Measurements from ENCODE around the gene NUP50. TPM values are rescaled to one million over a fixed set of nuclear protein-coding genes. Genes with fewer than 3 reads are reported as not detected.

NUP50 gene, protein sequence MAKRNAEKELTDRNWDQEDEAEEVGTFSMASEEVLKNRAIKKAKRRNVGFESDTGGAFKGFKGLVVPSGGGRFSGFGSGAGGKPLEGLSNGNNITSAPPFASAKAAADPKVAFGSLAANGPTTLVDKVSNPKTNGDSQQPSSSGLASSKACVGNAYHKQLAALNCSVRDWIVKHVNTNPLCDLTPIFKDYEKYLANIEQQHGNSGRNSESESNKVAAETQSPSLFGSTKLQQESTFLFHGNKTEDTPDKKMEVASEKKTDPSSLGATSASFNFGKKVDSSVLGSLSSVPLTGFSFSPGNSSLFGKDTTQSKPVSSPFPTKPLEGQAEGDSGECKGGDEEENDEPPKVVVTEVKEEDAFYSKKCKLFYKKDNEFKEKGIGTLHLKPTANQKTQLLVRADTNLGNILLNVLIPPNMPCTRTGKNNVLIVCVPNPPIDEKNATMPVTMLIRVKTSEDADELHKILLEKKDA
- total RNA-seq: 55.1 TPM

DNA sequence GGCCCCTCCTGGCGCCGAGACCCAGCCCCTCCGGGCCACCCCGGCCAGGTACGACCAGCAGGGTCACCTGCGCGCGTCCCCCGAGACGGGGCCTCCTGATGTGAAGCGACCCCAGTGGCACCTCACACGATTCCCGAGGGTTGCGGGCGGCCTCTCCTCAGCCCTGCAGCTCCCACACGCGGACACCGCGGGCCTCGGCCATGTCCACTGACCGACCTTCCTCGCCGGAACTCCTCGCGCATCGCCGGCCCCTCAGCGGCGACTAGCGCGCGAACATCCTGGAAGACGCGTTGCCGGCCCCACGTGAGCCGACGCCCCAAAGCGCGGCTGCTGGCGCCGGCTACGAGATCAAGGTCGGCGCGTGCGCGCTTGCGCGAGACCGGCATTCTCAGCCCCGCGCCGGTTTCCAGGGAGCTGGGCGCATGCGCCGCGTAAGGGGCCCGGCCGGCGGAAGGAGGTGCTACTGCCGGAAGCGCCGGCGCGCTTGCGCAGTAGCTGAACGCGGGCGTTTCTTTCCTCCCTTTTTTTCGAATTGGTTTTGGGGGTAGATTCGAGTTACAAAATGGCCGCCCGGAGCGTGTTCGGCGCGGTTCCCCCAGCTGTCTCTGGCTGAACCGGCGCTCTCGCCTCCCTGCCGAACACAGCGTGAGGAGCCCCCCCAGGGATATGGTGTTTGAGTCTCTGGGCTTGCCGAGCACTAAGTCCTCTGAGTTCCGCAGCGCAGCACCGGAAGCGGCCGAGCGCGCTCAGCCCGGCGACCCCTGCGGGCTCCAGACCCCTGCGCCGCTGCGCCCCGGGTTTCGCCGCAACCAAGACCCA is at the start of gene NUP50:
Gene NUP50, plus strand, starts transcription at position 475 of the 819 bp plus-strand sequence. CDS start 4,253 bp downstream, outside the sequence.

Small RNA genes within 50 kb of the gene (small RNA-seq; reads per million reads assigned to genes)
- gene MIR1249 (ENCODE audit: low replicate concordance): 2.0 reads per million, percentile 80 among the genes with 10 or more reads in this experiment

Other genes with a start within 250 kb of the NUP50 start
- 38.5 TPM for gene PHF21B, start 153.9 kb upstream of the NUP50 start, total RNA-seq
- gene KIAA0930, start 77.0 kb downstream of the NUP50 start, total RNA-seq: 47.0 TPM
- not detected for gene UPK3A, start 121.0 kb downstream of the NUP50 start, total RNA-seq
- 57.0 TPM for gene FAM118A, start 146.0 kb downstream of the NUP50 start, total RNA-seq
- not detected for gene SMC1B, start 249.7 kb downstream of the NUP50 start, total RNA-seq
- gene RIBC2, start 249.8 kb downstream of the NUP50 start, total RNA-seq: 1.3 TPM

Measured in parietal lobe (tissue), 2 donors.